ENCODE measurements around the gene LBX2.
A peak's percentile ranks its signal among the peaks of the same experiment; 100 is the strongest.

LBX2 gene

GRCh38 chr2:74457129-74457548 lies 42.3 kb downstream of the LBX2 start:
- DNase-seq (ENCODE audit: low spot score), result no peak

GRCh38 chr2:74454654-74455511 lies 44.5 kb downstream of the LBX2 start, which contains the start of gene INO80B:
Gene INO80B, plus strand, starts transcription at chr2:74455087. Its CDS starts 30 bp downstream, at chr2:74455117.
- peak; percentile 86 for DNase-seq (ENCODE audit: low spot score)

- no peak for DNase-seq (ENCODE audit: low spot score)
Measured at GRCh38 chr2:74450570-74451190, 48.7 kb downstream of the LBX2 start.

GRCh38 chr2:74448771-74449170 lies 50.6 kb downstream of the LBX2 start:
- DNase-seq (ENCODE audit: low spot score), result no peak

Data from germinal center (tissue), 1 donor.